Body of pancreas (tissue), 4 donors: ENCODE data around the gene PLA2G4B. TPM values are rescaled to one million over a fixed set of nuclear protein-coding genes. Genes with fewer than 3 reads are reported as not detected.
A peak's percentile ranks its signal among the peaks of the same experiment; 100 is the strongest.

Experiments used
- ATAC-seq: fragments of 150-250 bp; one replicate; pipeline ENCODE4 v1.9.1; 2016
- DNase-seq, 4 donors: peaks; one replicate each; pipeline ENCODE4 v3.0.0-alpha.2; 2019
- H3K27ac ChIP-seq, 4 donors: fragments of 200-600 bp; sonication (generic); 1 replicate in 3 of 4; 2 replicates in 1 of 4; pipeline versions ENCODE4 v1.5.1 to v1.6.1; 2016 to 2019; ENCODE audit warnings: mild to moderate bottlenecking in 1 of 4, mixed read lengths in 1 of 4, moderate library complexity in 1 of 4
- H3K27me3 ChIP-seq, 2 donors: fragments of 200-600 bp; sonication (generic); one replicate each; pipeline ENCODE4 v1.6.0; 2016; ENCODE audit warnings: mild to moderate bottlenecking in 1 of 2
- H3K36me3 ChIP-seq, 2 donors: fragments of 200-600 bp; sonication (generic); replicated peaks in 1 of 2; 2 replicates each; pipeline ENCODE4 v1.5.1; 2016; ENCODE audit warnings: low read depth in 2 of 2; ENCODE audit not compliant: insufficient read depth in 1 of 2
- H3K4me1 ChIP-seq: fragments of 200-600 bp; sonication (generic); one replicate; pipeline ENCODE4 v1.6.0; 2016
- H3K4me3 ChIP-seq, 2 donors: fragments of 200-600 bp; sonication (generic); 1 replicate in 1 of 2; 2 replicates in 1 of 2; pipeline ENCODE4 v1.5.1; 2016 to 2019
- H3K9me3 ChIP-seq, 3 donors: fragments of 200-600 bp; sonication (generic); 1 replicate in 2 of 3; 2 replicates in 1 of 3; pipeline ENCODE4 v1.5.1; 2016
- CTCF ChIP-seq, 7 experiments: fragments of 450-650 bp in 4 of 7; fragments of 200-600 bp in 3 of 7; sonication (generic) in 3 of 7; IDR thresholded peaks; one replicate each; pipeline ENCODE4 v1.5.1; 2016 to 2019; ENCODE audit warnings: antibody characterized with exemption in 7 of 7
- POLR2A ChIP-seq, 3 donors: fragments of 450-650 bp; IDR thresholded peaks; one replicate each; pipeline ENCODE4 v1.6.1; 2016; ENCODE audit warnings: antibody characterized with exemption in 3 of 3, mild to moderate bottlenecking in 2 of 3
- WGBS, 2 donors: methylation state at CpG; one replicate each; pipeline ENCODE4 v1.1.5; 2017; 5-methylcytosine and 5-hydroxymethylcytosine counted together
- intact Hi-C: fragments of 100-400 bp; cut with DNase I; formaldehyde crosslinking; loops from one replicate; pipeline ENCODE4 v1.15.1; 2023
- total RNA-seq, 2 donors: library from RNA; depleted of rRNA; stranded (reverse); fragments of >200 nt; gene quantifications; one replicate each; pipeline ENCODE4 v1.1.0, GENCODE V29; 2016

The PLA2G4B gene
- total RNA-seq, result 10 to 100 TPM; 17.4 to 18.1 TPM

- DNase-seq (peak; percentile 36 to 69 (median 59)), ATAC-seq (peak; percentile 74)
- intact Hi-C loops, result no loop called here
- peaks cover 10% of the 10 kb centered on the region for H3K4me1 ChIP-seq
- no peak within 1 kb of the TSS for H3K27ac ChIP-seq
- TF ChIP-seq POLR2A (IDR thresholded peaks at IDR 0.05), result no peak
- no peak for TF ChIP-seq CTCF (IDR thresholded peaks at IDR 0.05)
- peaks cover 0 to 4% of the 10 kb centered on the region in 2 donors for H3K36me3 ChIP-seq
- WGBS, 2 donors, result 66% methylated on average over 6 of the region's 6 CpGs; no CpG with 5 or more reads in 1 of the 2 donors
- H3K9me3 ChIP-seq, result no peaks in the 10 kb centered on the region
- no peaks in the 10 kb centered on the region for H3K27me3 ChIP-seq
- H3K4me3 ChIP-seq, result no peak within 1 kb of the TSS
Observed at GRCh38 chr15:41838400-41838897, at the start of gene PLA2G4B. PLA2G4B (plus strand) TSS chr15:41838847; CDS start chr15:41838914, 67 bp downstream.

GRCh38 chr15:41789236-41789635 is 49.4 kb upstream of the PLA2G4B start:
- peaks cover 15% of the 10 kb centered on the region for H3K4me1 ChIP-seq
- ATAC-seq (no peak), DNase-seq (no peak)
- 55 to 63% methylated on average over 4 of the region's 4 CpGs for WGBS, 2 donors
- H3K27ac ChIP-seq, result no peak overlapping the region
- H3K9me3 ChIP-seq, result no peaks in the 10 kb centered on the region
- no peak for TF ChIP-seq POLR2A (IDR thresholded peaks at IDR 0.05)
- H3K4me3 ChIP-seq, result no peak overlapping the region
- no peaks in the 10 kb centered on the region for H3K27me3 ChIP-seq
- intact Hi-C loops, result no loop called here
- H3K36me3 ChIP-seq, result no peaks in the 10 kb centered on the region

GRCh38 chr15:41789662-41790061 is 49.0 kb upstream of the PLA2G4B start:
- no peaks in the 10 kb centered on the region for H3K9me3 ChIP-seq
- no peak for DNase-seq
- ATAC-seq, result no peak
- no peaks in the 10 kb centered on the region for H3K27me3 ChIP-seq
- no peaks in the 10 kb centered on the region for H3K36me3 ChIP-seq
- intact Hi-C loops, result no loop called here
- no peak for TF ChIP-seq POLR2A (IDR thresholded peaks at IDR 0.05)
- no peak for TF ChIP-seq CTCF (IDR thresholded peaks at IDR 0.05)
- H3K27ac ChIP-seq, result no peak overlapping the region
- peaks cover 15% of the 10 kb centered on the region for H3K4me1 ChIP-seq
- H3K4me3 ChIP-seq, result no peak overlapping the region

- TF ChIP-seq CTCF (IDR thresholded peaks at IDR 0.05), result no peak
- no peak for TF ChIP-seq POLR2A (IDR thresholded peaks at IDR 0.05)
- no peaks in the 10 kb centered on the region for H3K27me3 ChIP-seq
- no peak overlapping the region for H3K4me3 ChIP-seq
- H3K4me1 ChIP-seq, result peaks cover 15% of the 10 kb centered on the region
- no peak for DNase-seq
- H3K36me3 ChIP-seq, result no peaks in the 10 kb centered on the region
- no peak for ATAC-seq
- H3K27ac ChIP-seq, result no peak overlapping the region
- no peaks in the 10 kb centered on the region for H3K9me3 ChIP-seq
- intact Hi-C loops, result no loop called here
- WGBS, 2 donors, result 94 to 95% methylated on average over 3 of the region's 3 CpGs
Observed at GRCh38 chr15:41790169-41790568, 48.5 kb upstream of the PLA2G4B start.

GRCh38 chr15:41790756-41791546 is 47.7 kb upstream of the PLA2G4B start:
- Histone ChIP-seq H3K4me3 (no peak overlapping the region), H3K4me1 (peaks cover 15% of the 10 kb centered on the region), H3K36me3 (no peaks in the 10 kb centered on the region), H3K27ac (peak overlapping the region in 1 of 4 donors; percentile 3), H3K27me3 (no peaks in the 10 kb centered on the region), H3K9me3 (no peaks in the 10 kb centered on the region)
- TF ChIP-seq POLR2A (IDR thresholded peaks at IDR 0.05) (no peak), CTCF (IDR thresholded peaks at IDR 0.05) (no peak)
- intact Hi-C loops, result no loop called here
- DNase-seq, result no peak
- WGBS, 2 donors, result 65 to 75% methylated on average over 5 of the region's 5 CpGs
- peak; percentile 21 for ATAC-seq
